ENCODE measurements around the gene SULT2B1.

DNA sequence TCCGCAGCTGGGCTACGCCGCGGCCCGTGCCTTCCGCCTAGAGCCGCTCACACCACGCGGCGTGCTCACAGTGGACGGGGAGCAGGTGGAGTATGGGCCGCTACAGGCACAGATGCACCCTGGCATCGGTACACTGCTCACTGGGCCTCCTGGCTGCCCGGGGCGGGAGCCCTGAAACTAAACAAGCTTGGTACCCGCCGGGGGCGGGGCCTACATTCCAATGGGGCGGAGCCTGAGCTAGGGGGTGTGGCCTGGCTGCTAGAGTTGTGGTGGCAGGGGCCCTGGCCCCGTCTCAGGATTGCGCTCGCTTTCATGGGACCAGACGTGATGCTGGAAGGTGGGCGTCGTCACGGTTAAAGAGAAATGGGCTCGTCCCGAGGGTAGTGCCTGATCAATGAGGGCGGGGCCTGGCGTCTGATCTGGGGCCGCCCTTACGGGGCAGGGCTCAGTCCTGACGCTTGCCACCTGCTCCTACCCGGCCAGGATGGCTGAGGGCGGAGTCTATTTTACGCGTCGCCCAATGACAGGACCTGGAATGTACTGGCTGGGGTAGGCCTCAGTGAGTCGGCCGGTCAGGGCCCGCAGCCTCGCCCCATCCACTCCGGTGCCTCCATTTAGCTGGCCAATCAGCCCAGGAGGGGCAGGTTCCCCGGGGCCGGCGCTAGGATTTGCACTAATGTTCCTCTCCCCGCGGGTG is 77.8 kb downstream of the SULT2B1 start:
- TF ChIP-seq, protein P1, sequence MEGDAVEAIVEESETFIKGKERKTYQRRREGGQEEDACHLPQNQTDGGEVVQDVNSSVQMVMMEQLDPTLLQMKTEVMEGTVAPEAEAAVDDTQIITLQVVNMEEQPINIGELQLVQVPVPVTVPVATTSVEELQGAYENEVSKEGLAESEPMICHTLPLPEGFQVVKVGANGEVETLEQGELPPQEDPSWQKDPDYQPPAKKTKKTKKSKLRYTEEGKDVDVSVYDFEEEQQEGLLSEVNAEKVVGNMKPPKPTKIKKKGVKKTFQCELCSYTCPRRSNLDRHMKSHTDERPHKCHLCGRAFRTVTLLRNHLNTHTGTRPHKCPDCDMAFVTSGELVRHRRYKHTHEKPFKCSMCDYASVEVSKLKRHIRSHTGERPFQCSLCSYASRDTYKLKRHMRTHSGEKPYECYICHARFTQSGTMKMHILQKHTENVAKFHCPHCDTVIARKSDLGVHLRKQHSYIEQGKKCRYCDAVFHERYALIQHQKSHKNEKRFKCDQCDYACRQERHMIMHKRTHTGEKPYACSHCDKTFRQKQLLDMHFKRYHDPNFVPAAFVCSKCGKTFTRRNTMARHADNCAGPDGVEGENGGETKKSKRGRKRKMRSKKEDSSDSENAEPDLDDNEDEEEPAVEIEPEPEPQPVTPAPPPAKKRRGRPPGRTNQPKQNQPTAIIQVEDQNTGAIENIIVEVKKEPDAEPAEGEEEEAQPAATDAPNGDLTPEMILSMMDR (conservative IDR thresholded peaks at IDR 0.05; ENCODE audit: low read length), result no peak
- TF ChIP-seq EZH2phosphoT487 (IDR thresholded peaks at IDR 0.05; ENCODE audit: borderline replicate concordance, low read depth, low read length), result no peak
